SK-N-SH (cell line): ENCODE data around the gene STXBP1.
"Not testable (repeated sequence)": the region's sequence is repeated elsewhere in the genome, so short reads cannot be mapped to it uniquely, and the experiment has no call there.

Experiments used
- CTCF ChIP-seq: fragments of 200-600 bp; sonication (generic); IDR thresholded peaks from 2 replicates; pipeline ENCODE4 v1.6.1; 2017; ENCODE audit warnings: antibody characterized with exemption, mild to moderate bottlenecking, moderate library complexity
- GABPA ChIP-seq: IDR thresholded peaks from 2 replicates; pipeline ENCODE4 v1.4.0; 2012; ENCODE audit warnings: low read depth, mild to moderate bottlenecking
- MAX ChIP-seq: IDR thresholded peaks from 2 replicates; pipeline ENCODE4 v1.4.0; 2012; ENCODE audit warnings: low read depth
- RAD21 ChIP-seq: IDR thresholded peaks from 2 replicates; pipeline ENCODE4 v1.6.1; 2012; ENCODE audit warnings: mild to moderate bottlenecking, low read length
- REST ChIP-seq: IDR thresholded peaks from 2 replicates; pipeline ENCODE4 v1.6.1; 2012; ENCODE audit warnings: mild to moderate bottlenecking, low read depth, low read length, moderate library complexity

GRCh38 chr9:127621339-127621970 lies 9.4 kb downstream of the STXBP1 start:
- TF ChIP-seq MAX, CTCF, REST, GABPA, RAD21: not testable (repeated sequence)
